GM21367 (cell line): Measurements from ENCODE around the gene TGFBR2.

Source experiments
- ATAC-seq: cut with Tn5 transposase; IDR thresholded peaks from one replicate; pipeline ENCODE4 v1.9.1; 2021; ENCODE audit not compliant: unreplicated experiment

TGFBR2 gene

GRCh38 chr3:30633718-30634117, 27.3 kb downstream of the TGFBR2 start:
- no peak for ATAC-seq

GRCh38 chr3:30634761-30635735, 28.6 kb downstream of the TGFBR2 start:
- ATAC-seq: no peak

- no peak for ATAC-seq
Measured at GRCh38 chr3:30637310-30638219, 31.2 kb downstream of the TGFBR2 start.

- no peak for ATAC-seq
Measured at GRCh38 chr3:30638685-30639412, 32.4 kb downstream of the TGFBR2 start.

- peak; percentile 76 for ATAC-seq
Measured at GRCh38 chr3:30639937-30640336, 33.5 kb downstream of the TGFBR2 start.

GRCh38 chr3:30640851-30641250, 34.5 kb downstream of the TGFBR2 start:
- no peak for ATAC-seq

- no peak for ATAC-seq
Measured at GRCh38 chr3:30641416-30642251, 35.2 kb downstream of the TGFBR2 start.

GRCh38 chr3:30642849-30643361, 36.5 kb downstream of the TGFBR2 start:
- ATAC-seq: no peak

- no peak for ATAC-seq
Measured at GRCh38 chr3:30643763-30644462, 37.5 kb downstream of the TGFBR2 start.

GRCh38 chr3:30644615-30645014, 38.2 kb downstream of the TGFBR2 start:
- ATAC-seq: peak; percentile 52

- ATAC-seq: no peak
Measured at GRCh38 chr3:30645077-30645476, 38.7 kb downstream of the TGFBR2 start.

GRCh38 chr3:30646181-30646876, 39.9 kb downstream of the TGFBR2 start:
- ATAC-seq: no peak

GRCh38 chr3:30646961-30647752, 40.8 kb downstream of the TGFBR2 start:
- no peak for ATAC-seq

GRCh38 chr3:30648670-30649357, 42.4 kb downstream of the TGFBR2 start:
- no peak for ATAC-seq

- ATAC-seq: peak; percentile 74
Measured at GRCh38 chr3:30649572-30650318, 43.3 kb downstream of the TGFBR2 start.

- ATAC-seq: no peak
Measured at GRCh38 chr3:30650348-30650995, 44.1 kb downstream of the TGFBR2 start.
